HG03565 (cell line): ENCODE data around the gene MYT1.

Source experiments
- ATAC-seq: cut with Tn5 transposase; IDR thresholded peaks from one replicate; pipeline ENCODE4 v1.9.1; 2021; ENCODE audit warnings: mild to moderate bottlenecking, moderate library complexity; ENCODE audit not compliant: unreplicated experiment

Gene MYT1

DNA sequence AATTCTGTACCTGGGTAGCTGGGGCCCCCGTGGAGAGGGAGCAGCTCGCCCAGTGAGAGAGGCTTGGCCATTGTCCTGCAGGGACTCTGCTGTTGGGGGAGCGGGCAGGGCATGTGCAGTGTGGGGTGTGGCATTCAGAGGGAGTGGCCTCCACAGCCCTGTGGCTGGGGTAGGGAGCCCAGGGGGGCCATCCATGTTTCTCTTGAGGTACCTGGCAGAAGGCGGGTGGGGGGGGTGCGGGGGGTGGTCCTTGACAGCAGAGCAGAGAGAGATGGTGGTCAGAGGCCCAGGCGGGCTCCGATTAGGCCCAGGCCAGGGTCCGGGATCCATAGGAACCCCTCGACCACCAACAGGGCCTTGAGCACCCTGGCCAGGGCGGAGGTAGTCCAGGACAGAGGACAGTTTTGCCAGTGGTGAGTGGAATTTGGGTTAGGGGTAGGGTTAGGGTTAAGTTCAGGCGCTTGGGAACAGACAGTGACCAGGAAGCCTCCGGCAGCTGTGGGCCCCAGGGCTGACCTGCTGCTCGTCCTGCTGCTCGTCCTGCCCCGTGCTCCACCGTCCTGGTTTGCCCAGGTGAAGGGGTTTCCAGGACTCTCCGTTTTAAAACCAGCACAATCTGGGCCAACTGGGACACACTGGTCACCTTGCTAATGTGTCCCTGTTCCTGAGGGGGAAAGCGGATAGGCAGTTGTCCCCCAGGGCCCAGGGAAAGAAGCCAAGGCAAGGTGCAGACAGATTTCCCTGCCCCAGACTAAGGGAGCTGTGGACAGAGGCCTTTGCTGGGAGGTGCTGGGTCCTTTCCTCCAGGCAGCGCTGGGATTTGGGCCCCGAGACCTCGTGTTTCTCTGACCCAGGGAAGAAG lies 24.8 kb upstream of the MYT1 start:
- ATAC-seq, result no peak

GRCh38 chr20:64140061-64140931 lies 24.0 kb upstream of the MYT1 start:
- no peak for ATAC-seq

- no peak for ATAC-seq
These were observed 23.3 kb upstream of the MYT1 start for GRCh38 chr20:64140956-64141355.

DNA sequence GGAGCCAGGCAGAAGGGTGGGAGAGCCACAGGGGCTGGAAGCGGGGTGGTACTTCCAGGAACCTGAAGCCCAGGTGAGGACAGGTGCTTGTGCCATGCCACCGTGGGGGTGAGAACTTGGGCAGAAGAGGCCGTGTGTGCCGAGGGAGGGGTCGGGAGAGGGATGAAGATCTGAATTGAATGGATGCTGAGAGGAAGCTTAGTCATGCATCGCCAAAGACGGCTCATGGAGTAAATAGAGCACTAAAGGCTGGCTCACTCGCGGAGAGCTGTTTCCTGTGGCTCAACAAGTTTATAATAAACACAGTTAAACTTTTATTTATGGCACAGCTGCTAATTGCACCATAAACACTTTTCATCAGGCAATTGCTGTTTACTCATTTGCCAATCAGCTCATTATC lies 21.7 kb upstream of the MYT1 start:
- no peak for ATAC-seq

GRCh38 chr20:64143018-64143801 lies 21.0 kb upstream of the MYT1 start:
- no peak for ATAC-seq

DNA sequence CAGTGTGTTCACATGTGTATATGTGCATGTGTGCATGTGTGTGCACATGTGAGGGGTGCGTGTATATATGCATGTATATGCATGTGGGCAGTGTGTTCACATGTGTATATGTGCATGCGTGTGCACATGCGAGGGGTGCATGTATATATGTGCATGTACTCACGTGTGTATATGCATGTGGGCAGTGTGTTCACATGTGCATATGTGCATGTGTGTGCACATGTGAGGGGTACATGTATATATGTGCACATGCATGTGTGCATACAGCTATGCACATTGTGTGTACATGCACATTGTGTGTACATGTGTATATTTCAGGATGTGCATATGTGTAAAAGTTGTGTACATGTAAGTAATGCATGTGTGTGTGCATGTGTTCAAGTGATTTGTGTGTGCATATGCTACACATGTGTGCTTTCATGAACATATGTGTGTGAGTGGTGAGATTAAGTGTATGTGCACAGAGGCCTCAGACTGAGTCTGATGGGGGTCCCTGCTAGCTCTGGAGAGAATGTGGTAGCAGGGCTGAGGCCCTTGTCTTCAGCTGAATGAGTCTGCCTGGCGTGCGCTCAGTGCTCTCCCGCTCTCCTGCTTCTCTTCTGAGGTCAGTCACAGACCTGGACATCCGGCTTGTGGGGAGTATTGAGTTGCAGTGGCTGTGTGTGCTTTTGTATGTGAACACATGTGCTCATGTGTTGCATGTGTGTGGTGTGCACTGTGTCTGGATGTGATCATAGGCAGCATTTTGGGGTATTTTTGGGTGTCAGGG lies 19.9 kb upstream of the MYT1 start:
- ATAC-seq, result no peak

DNA sequence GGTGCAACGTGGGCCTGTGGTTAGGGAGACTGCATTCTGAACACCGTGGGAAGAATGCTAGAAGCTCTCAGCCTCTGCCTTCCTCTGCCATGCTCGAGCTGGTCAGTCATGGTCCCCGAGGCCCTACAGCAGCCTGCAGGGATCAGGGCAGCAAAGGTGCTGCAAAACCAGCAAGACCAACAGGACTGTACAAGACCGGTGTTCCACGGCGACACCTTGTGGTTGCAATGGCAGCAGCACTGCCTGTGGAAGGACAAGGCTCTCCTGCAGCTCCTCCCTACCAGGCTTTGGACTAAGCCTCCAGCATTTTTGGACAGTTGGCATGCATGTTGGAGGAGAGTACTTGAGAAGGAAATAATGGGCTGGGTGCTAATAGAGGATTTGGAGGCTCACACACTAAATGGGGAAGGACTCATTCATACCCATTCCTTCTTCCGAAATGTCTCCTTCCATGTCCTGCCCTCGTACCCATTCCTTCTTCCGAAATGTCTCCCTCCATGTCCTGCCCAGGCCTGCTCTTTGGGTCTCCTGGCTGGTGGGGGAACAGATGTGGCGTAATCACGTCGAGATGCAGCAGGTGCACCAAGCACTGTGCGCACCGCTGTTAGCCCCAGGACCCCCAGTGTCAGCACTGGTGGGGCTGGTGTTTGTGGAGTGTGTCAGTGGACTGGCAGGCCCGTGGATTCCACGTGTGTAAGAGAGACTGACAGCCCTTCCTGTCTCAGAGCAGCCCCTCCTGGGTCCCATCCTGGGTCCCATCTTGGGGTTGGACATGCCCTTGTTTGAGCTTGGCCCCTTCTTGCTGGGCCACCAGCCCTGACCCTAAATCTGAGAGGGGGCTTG lies 18.6 kb upstream of the MYT1 start:
- ATAC-seq, result no peak

- ATAC-seq, result no peak
These were observed 17.8 kb upstream of the MYT1 start for GRCh38 chr20:64146301-64146935.

DNA sequence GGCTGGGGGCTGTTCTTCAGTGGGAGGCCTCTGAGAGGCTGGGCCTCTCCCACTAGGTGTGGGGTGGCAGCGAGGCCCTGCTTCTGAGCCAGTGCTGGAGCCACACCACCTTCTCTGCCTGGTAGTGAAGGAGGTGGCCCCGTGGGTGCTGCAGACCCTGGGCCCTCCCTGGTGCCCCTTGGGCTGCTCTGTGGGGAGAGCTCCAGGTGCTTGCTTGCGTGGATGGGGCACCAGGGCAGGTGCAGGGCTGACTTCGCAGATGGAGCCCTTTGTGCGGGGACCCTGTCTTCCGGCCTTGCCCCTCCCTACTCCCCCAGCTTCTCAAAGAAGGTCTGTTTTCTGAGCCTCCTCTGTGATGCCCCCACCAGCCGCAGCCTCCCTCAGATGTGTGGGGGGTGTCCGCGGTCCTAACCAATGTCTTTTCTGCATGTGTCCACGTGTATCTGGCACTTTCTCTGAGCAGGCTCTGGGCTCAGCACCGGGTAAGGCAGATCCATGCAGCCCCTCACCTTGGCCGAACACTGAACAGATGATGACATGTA lies 17.2 kb upstream of the MYT1 start:
- ATAC-seq, result no peak

DNA sequence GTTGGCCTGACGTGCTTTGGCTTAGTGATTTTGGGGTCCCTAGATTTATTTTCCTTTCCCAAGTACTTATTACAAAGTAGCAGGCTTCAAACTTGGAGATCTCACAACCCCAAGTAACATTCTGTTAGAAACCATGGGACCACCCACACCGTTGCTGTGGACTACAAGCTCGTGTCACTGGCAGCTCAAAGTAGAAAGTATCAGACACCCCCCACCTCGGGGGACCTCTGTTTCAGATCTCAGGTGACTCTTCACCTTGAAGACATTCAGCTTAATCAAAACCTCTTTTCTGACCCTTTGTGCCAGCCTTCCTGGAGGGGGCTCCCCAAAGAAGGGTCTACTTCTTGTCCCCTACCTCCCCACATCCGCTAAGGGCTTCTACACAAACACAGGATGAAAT lies 15.7 kb upstream of the MYT1 start:
- no peak for ATAC-seq

DNA sequence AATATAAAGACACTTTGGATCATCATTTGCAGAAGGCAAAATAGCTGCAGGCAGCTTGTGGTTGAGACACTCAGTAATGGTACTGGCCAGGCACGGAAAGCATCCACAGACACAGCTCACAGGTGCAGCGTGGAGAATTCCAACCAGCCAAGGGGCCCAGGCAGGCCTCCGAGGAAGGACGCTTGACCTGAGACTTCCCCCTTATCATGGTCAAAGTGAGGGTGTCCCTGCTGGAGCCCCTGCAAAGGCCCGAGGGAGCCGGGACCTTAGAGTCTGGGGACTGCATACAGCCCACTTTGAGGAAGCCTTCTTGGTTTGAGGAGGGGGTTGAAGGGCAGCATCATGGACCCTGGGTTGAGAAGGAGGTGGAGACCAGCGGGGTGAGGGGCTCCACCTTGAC lies 15.1 kb upstream of the MYT1 start:
- no peak for ATAC-seq

- no peak for ATAC-seq
These were observed 14.3 kb upstream of the MYT1 start for GRCh38 chr20:64149809-64150560.

DNA sequence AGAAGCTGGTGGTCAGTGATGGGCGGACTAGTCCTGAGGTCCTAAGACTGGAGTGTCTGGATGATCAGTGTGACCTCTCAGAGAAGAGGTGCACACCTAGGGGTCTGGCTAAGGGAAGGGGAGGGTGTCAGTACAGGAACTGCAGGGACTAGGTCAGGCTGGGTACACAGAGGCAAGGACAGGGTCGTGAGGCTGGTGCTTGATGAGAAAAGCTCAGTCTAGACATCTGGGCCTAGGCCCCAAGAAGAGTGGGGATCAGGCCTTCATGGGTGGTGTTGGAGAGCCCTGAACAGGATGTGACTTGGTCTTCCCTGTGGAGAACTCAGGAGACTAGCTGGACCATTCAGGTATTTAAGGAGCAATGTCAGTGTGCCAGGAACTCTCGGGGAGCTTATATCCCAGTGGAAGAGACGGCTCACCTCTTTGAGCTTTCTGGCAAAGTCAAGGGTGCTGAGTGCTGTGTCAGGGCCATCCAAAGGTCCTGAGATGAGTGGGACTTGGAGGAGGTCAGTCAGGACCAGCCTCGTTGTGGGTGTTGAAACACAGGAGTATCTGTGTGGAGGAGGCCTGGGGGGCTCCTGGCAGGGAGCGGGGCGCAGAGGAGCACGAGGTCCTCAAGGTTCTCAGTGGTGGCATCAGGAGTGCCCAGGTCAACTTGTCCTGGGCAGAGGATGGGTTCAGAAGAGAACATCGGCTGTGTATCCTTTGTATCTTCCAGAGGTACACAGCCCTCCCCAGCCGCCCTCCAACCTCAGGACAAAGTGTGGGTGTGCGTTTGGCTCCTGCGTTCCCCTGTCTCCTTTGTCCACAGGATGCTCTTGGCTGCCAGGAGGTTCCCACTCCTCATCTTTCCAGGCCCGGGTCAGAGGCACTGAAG lies 13.3 kb upstream of the MYT1 start:
- ATAC-seq, result no peak

GRCh38 chr20:64151633-64152530 lies 12.4 kb upstream of the MYT1 start:
- ATAC-seq, result no peak

- no peak for ATAC-seq
These were observed 11.3 kb upstream of the MYT1 start for GRCh38 chr20:64152906-64153305.

DNA sequence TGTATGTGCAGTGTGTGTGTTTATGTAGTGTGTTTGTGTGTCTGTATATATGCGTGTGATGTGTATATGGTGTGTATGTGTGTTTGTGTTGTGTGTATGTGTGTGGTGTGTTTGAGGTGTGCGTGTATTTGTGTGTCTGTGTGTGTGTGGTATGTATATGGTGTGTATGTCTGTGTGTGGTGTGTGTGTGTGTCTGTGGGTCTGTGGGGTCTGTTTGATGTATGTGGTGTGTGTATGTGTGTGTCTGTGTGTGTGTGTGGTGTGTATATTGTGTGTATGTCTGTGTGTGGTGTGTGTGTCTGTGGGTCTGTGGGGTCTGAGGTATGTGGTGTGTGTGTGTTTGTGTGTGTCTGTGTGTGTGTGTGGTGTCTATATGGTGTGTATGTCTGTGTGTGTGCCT lies 10.8 kb upstream of the MYT1 start:
- ATAC-seq, result no peak
